GM18499 (cell line): ENCODE results near the gene RNF111.
A peak's percentile ranks its signal among the peaks of the same experiment; 100 is the strongest.
"Not testable (repeated sequence)": the region's sequence is repeated elsewhere in the genome, so short reads cannot be mapped to it uniquely, and the experiment has no call there.

Experiments
- ATAC-seq: cut with Tn5 transposase; IDR thresholded peaks from one replicate; pipeline ENCODE4 v1.9.1; 2021; ENCODE audit warnings: moderate number of reproducible peaks; ENCODE audit not compliant: insufficient read depth, unreplicated experiment

Gene RNF111

GRCh38 chr15:59052915-59053407, 65.5 kb downstream of the RNF111 start:
- no peak for ATAC-seq

- ATAC-seq: no peak
Observed at GRCh38 chr15:59053482-59053881, 66.0 kb downstream of the RNF111 start.

DNA sequence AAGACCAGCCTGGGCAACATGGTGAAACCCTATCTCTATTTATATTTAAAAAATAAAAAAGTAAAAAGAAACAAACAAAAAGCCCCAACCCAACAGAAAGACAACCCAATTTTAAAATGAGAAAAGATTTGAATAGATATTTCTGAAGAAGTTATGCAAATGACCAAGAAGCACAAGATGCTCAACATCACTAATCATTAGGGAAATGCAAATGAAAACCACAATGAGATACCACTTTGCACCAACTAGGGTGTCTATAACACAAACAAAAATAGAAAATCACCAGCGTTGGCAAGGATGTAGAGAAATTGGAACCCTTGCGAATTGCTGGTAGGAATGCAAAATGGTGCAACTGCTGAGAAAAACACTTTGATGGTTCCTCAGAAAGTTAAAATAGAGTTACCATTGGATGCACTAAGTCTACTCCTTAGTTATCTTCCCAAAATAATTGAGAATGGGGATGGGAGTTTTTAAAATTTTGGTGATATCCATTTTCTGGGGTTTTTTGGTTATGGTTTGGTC, 71.7 kb downstream of the RNF111 start:
- no peak for ATAC-seq

- ATAC-seq: no peak
Observed at GRCh38 chr15:59060348-59060747, 72.9 kb downstream of the RNF111 start.

GRCh38 chr15:59063042-59063441, 75.6 kb downstream of the RNF111 start:
- ATAC-seq: no peak

DNA sequence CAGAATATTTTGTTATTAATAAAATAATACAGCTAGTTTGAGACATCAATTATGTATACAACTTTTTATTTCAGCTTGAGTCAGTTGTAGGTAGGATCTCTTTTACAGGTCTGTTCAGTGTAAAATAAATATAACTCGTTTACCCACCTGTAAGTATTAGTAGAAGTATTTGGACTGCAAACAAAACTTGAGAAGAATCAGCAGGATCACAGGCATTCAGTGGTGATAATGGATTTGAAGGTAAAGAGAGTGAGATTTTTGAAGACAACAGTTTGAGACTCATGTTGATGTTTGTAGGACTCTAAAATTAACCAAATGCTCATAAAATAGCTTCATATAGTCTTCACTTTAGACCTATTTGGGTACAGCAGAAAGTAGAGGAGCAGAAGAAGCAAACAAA, 82.0 kb downstream of the RNF111 start:
- no peak for ATAC-seq

GRCh38 chr15:59074607-59075006, 87.1 kb downstream of the RNF111 start:
- no peak for ATAC-seq

- ATAC-seq: no peak
Observed at GRCh38 chr15:59087731-59088130, 100.3 kb downstream of the RNF111 start.

DNA sequence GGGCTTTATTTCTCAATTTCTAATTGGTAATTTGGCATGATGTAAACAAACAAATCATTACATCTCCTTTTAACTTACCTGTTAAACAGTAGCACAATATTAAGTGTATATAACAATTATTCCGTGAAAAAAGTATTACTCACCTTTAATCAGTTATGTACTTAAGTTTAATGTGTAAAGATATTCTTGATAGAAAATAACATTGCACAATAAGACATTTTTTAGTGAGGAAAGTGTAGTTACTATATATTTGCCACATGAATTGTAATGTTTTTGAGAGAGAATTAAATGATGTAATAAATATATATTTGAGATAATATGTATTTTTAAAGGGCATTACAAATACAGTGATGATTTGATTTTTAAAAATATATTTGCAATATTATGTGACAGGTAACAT, 106.6 kb downstream of the RNF111 start:
- no peak for ATAC-seq

DNA sequence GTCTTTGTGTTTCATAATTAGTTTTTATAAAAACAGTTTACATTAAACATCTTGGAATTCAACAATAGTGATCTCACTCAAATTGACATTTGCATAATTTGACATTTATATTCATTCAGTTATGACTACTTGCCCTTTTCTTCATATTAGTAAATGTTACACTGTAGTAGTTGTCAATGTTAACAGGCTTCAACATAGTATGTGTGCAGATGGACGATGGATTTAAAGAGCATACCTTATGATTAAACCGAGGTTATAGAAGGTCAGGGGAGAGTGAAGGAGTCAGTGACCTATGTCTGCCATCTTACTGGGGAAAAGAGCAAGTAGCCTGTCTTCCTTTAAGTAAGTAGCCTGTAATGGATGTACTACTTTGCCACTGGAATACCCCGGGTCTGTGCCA, 109.0 kb downstream of the RNF111 start:
- no peak for ATAC-seq

GRCh38 chr15:59099162-59099685, 111.8 kb downstream of the RNF111 start:
- no peak for ATAC-seq

DNA sequence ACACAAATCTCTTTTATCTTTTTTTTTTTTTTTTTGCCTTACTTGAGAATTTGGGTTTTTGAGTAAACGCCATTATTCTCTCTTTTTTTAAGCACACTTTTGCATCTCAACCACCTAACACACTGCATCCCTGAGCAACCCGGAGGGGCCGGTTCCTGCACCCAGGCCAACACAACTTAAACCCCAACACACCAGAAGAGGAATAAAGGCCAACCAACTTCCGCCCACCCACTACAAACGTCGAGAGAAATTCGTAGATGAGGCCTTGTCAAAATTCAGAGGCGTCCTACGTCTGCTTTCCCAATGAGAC, 117.1 kb downstream of the RNF111 start:
- ATAC-seq: peak; percentile 8

DNA sequence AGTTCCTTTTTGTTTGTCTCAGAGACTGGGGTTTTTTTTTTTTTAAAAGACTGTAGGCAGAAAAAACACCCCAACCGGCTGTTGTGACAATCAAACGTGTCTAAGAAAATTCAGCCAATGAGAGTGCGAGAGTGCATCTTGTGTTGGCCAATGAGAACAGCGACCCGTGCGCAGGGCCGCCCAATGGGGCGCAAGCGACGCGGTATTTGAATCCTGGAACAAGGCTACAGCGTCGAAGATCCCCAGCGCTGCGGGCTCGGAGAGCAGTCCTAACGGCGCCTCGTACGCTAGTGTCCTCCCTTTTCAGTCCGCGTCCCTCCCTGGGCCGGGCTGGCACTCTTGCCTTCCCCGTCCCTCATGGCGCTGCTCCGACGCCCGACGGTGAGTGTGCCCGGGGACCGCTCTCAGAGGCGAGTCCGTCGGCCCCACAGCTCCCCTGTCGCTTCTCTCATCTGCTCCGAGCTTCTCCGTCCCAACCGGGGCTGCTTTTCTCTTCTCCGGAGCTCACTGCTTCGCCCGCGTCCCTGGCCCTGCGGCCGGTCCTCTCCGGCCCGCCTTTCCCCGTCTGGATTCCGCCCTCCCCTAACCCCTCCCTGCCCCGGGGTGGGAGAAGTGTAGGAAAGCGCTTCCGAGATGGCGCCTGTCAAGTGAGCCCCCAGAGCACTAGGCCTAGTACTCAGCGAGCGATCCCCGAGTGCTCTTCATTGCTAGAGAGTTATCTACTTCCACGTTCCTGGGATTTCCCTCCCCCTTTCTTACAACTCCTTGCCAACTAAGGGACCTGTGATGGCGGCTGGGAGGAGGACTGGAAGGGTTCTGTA, 117.7 kb downstream of the RNF111 start, which contains the start of gene CCNB2:
TSS of gene CCNB2 (plus strand) at position 235 of the 821 bp plus-strand sequence. CDS start at position 358, 123 bp downstream.
- peak; percentile 87 for ATAC-seq

DNA sequence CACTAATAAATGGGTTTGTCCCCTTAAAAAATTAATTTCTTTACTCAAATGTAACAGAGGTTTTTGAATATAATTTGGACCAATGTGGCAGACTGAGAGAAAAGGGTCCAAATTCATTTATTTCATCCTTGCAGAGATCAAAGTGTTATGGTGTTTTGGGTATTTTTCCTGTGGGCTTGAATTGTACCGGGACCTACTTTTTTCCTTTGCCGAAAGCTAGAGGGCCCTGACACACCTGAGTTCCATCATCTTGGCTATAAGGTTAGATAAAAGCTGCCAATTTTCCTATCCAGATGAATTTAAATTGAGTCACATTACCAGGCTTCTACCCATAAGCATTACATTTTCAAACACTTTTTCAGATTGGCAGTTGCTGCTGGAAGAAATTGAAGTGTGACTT, 118.4 kb downstream of the RNF111 start:
- ATAC-seq: no peak

GRCh38 chr15:59111251-59111650, 123.8 kb downstream of the RNF111 start:
- no peak for ATAC-seq

GRCh38 chr15:59115047-59115446, 127.6 kb downstream of the RNF111 start:
- ATAC-seq: no peak

DNA sequence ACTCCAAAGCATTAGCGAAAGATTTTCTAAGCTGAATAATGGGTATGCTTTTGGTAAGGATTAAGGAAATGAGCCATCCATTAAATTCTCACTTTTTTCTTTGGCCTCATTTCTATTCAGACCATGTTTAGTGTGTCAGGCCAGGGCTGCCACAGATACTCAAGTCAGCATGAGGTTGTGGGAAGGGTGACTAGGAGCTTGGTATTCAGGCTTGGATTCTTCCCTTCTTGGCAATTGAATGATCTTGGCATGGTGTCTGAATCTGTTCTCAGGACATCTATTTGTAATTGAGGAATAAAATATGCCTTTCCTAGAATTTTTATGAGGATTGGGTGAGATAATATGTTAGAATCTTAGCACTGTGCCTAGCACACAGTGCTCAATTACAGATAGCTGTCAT, 128.7 kb downstream of the RNF111 start:
- no peak for ATAC-seq

GRCh38 chr15:59116771-59117170, 129.3 kb downstream of the RNF111 start:
- ATAC-seq: no peak

DNA sequence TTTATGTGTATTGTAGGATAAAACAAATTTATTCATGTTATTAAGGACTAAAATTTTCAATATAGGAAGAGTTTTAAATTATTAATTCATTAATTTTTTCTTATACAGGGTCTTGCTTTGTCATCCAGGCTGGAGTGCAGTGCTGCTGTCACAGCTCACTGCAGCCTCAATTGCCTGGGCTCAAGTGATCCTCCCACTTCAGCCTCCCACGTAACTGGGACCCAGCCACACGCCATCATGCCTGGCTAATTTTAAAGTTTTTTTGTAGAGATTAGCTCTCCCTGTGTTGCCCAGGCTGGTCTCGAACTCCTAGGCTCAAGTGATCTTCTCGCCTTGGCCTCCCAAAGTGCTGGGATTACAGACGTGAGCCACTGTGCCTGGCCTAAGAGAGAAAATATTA, 132.2 kb downstream of the RNF111 start:
- ATAC-seq: no peak

GRCh38 chr15:59120937-59121336, 133.5 kb downstream of the RNF111 start:
- no peak for ATAC-seq

DNA sequence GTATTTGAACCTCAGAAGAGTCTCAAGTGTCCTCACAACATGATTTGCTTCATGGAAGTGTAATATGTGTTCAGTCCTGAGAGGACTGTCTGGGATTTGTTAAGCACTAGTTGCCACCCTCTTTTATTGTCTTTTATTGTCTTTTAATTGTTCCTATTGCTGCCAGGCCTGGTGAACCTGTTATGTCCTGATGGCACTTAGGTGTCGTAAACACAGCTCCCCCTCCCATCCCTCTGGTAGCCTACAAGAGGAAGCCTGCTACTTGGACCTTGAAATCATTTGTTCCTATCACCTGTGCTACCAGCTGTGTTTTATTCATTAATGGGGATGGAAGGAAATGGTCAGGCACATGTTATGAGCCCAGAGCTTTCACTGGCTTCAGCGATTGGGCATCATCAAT, 136.8 kb downstream of the RNF111 start:
- ATAC-seq: no peak

- not testable (repeated sequence) for ATAC-seq
Observed at GRCh38 chr15:59125683-59126082, 138.2 kb downstream of the RNF111 start.
